Kidney tubule cell (primary cell): ENCODE measurements around the gene NAALADL1.
A peak's percentile ranks its signal among the peaks of the same experiment; 100 is the strongest.
"Not testable (repeated sequence)": the region's sequence is repeated elsewhere in the genome, so short reads cannot be mapped to it uniquely, and the experiment has no call there.

Experiments
- DNase-seq: peaks from one replicate; pipeline ENCODE4 v3.0.0-alpha.2; 2018; ENCODE audit warnings: low spot score

Gene NAALADL1

DNA sequence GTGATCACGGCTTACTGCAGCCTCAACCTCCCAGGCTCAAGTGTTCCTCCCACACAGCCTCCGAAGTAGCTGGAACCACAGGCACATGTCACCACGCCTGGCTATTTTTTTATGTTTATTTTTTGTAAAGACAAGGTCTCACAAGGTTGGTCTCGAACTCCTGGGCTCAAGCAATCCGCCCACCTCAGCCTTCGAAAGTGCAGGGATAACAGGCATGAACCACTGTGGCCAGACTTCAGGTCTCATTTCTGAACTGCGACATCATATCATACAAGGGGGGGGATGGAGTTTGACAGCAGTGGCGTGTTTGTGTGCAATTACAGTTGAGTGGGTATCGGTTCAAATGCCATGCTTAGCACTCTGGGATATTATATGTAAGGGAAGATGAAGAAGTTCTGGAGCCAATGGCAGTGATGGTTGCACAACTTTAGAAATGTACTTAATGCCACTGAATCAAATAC is 6.9 kb downstream of the NAALADL1 start:
- DNase-seq: no peak

- DNase-seq: no peak
These were observed 10.6 kb downstream of the NAALADL1 start for GRCh38 chr11:65047581-65048422.

GRCh38 chr11:65045728-65046127 is 12.6 kb downstream of the NAALADL1 start:
- no peak for DNase-seq

- no peak for DNase-seq
These were observed 13.3 kb downstream of the NAALADL1 start for GRCh38 chr11:65045061-65045460.

GRCh38 chr11:65043881-65044501 is 14.4 kb downstream of the NAALADL1 start:
- no peak for DNase-seq

- no peak for DNase-seq
These were observed 15.5 kb downstream of the NAALADL1 start for GRCh38 chr11:65042891-65043290.

GRCh38 chr11:65040847-65041622 is 17.3 kb downstream of the NAALADL1 start, which contains the start of gene SAC3D1:
Gene SAC3D1, plus strand, starts transcription at chr11:65041210. Its CDS starts 83 bp downstream, at chr11:65041293.
- peak; percentile 95 for DNase-seq

- no peak for DNase-seq
These were observed 17.9 kb downstream of the NAALADL1 start for GRCh38 chr11:65040520-65040846.

- no peak for DNase-seq
These were observed 21.4 kb downstream of the NAALADL1 start for GRCh38 chr11:65036931-65037330.

GRCh38 chr11:65035579-65035978 is 22.8 kb downstream of the NAALADL1 start:
- DNase-seq: no peak

DNA sequence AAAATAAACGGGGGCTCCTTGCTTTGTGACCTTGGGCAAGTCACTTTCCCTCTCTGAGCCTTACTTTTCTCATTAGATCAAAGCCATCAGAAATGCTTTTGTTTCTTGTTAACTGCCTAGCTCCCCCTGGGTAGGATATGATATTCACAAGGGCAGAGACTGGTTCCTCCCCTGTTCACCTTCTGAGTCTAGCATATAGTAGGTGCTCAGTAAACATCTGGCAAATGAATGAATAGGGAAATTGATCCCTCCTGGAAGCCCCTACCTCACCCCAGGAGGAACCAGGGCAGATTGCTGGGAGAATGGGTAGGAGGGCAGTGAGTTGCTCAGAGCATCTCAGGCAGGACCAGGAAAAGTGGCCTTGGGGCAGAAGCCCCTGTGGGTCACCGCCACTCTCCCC is 23.9 kb downstream of the NAALADL1 start:
- no peak for DNase-seq

GRCh38 chr11:65032216-65032615 is 26.1 kb downstream of the NAALADL1 start:
- DNase-seq: no peak

DNA sequence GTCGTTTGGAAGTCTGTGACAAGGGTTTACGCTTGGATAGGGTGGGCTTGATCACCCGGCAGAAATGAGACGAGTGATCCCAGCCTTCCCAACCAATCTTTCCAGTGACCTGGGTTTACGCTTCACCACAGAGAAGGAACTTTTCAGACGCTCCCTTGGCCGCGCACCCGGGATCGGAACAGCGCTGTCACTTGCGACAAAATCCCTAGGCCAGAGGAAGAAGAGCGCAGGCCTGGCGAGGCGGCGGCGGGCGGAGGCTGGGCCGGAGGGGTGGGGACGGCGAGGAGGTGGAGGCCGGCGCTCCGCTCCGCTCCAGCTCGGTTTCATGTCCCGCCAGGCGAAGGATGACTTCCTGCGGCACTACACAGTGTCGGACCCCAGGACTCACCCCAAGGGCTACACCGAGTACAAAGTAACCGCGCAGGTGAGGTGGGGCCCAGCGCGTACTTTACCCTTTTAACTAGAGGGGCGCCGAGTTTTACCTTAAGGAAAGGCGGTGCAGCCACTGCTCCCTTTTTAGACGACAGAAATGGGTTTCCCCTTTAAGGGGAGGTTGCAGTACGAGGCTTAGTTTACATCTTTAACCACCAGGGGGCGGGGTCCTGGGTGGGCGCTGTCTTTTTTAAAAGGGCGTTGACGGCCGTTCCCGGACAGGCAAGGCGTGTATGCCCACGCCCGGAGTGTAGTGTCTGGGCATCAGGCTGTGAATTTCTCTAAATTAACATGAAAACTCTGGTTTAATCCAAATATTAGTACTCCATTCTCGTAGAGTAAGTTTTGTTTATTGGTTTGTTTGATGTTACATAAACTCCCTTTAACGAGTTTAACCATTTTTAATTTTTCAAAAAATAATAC is 30.9 kb downstream of the NAALADL1 start, which contains the start of gene SNX15:
Gene SNX15, plus strand, starts transcription at position 227 of the 855 bp plus-strand sequence. Its CDS starts 99 bp downstream, at position 326.
- DNase-seq: peak; percentile 96

GRCh38 chr11:65026810-65027209 is 31.5 kb downstream of the NAALADL1 start:
- no peak for DNase-seq

DNA sequence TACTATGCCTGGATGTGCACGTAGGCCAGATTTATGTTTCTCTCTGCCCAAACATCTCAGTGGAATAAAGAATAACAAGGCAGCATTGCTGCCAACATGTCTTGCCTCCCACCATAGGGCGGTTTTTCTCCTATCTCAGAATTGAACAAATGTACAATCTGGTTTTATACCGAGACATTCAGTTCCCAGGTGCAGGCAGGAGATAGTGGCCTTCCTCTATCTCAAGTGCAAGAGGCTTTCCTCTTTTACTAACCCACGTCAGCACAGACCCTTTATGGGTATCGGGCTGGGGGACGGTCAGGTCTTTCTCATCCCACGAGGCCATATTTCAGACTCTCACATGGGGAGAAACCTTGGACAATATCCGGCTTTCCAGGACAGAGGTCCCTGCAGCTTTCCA is 34.9 kb downstream of the NAALADL1 start:
- not testable (repeated sequence) for DNase-seq

DNA sequence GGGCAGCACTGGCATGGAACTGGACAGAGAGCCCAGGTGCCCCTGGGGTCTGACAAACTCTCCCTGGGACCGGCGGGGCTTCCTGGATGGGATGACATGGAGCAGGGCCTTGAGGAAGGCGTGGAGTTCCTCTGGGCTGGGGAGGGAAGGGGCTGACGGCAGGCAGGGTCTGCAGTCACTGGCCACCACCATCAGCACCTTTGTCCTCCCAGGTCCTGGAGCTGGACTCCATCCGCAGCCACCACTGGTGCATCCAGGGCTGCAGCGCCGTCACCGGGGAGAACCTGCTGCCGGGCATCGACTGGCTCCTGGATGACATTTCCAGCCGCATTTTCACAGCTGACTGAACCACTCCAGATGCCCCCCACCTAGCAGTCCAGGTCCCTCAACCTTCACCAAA is 36.8 kb downstream of the NAALADL1 start:
- DNase-seq: no peak

GRCh38 chr11:65021003-65021402 is 37.4 kb downstream of the NAALADL1 start:
- DNase-seq: no peak

- no peak for DNase-seq
These were observed 38.5 kb downstream of the NAALADL1 start for GRCh38 chr11:65019824-65020223.

DNA sequence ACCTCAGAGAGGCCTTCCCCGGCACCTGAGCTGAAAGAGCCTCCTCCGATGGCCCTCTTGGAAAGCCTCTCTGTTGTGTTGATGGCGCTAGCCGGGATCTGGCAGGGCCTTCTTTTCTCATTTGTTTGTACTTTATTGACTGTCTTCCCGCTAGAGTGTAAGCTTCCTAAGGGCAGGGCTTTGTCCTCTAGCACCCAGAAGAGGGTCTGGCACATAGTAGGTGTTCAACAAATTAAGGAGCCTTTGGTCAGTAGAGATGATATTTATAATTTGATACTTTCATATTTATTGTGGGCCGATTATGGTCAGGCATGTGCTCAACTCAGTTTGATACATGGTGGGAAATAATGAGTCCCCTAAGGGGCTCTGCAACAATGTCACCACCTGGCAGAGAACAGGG is 40.4 kb downstream of the NAALADL1 start:
- no peak for DNase-seq

- no peak for DNase-seq
These were observed 41.6 kb downstream of the NAALADL1 start for GRCh38 chr11:65016705-65017104.

DNA sequence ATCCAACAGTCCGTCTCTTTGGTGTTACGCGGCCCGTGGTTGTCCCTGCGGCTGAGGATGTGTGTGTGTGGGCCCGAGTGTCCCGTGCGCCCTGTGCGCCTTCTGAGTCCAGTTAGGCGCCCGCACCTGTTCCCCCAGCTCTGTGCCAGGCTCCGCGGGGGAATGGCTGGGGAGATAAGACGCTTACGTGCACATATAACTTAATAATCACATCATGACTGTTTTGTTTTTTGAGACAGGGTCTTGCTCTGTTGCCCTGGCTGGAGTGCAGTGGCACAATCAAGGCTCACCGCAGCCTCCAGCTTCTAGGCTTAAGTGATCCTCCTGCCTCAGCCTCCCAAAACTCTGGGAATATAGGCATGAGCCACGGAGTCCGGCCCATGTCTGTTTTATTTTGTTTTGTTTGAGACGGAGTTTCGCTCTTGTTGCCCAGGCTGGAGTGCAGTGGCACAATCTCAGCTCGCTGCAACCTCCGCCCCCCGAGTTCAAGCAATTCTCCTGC is 43.6 kb downstream of the NAALADL1 start:
- DNase-seq: no peak
